SKM-1 (cell line): ENCODE data around the gene ZBTB4.

Experiments used
- DNase-seq: peaks from one replicate; lab custom pipeline; 2025; ENCODE audit not compliant: unreplicated experiment; lab: John Stamatoyannopoulos, UW

ZBTB4 gene, protein sequence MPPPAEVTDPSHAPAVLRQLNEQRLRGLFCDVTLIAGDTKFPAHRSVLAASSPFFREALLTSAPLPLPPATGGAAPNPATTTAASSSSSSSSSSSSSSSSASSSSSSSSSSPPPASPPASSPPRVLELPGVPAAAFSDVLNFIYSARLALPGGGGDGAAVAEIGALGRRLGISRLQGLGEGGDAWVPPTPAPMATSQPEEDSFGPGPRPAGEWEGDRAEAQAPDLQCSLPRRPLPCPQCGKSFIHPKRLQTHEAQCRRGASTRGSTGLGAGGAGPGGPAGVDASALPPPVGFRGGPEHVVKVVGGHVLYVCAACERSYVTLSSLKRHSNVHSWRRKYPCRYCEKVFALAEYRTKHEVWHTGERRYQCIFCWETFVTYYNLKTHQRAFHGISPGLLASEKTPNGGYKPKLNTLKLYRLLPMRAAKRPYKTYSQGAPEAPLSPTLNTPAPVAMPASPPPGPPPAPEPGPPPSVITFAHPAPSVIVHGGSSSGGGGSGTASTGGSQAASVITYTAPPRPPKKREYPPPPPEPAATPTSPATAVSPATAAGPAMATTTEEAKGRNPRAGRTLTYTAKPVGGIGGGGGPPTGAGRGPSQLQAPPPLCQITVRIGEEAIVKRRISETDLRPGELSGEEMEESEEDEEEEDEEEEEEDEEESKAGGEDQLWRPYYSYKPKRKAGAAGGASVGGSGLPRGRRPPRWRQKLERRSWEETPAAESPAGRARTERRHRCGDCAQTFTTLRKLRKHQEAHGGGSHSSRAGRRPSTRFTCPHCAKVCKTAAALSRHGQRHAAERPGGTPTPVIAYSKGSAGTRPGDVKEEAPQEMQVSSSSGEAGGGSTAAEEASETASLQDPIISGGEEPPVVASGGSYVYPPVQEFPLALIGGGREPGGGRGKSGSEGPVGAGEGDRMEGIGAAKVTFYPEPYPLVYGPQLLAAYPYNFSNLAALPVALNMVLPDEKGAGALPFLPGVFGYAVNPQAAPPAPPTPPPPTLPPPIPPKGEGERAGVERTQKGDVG

DNA sequence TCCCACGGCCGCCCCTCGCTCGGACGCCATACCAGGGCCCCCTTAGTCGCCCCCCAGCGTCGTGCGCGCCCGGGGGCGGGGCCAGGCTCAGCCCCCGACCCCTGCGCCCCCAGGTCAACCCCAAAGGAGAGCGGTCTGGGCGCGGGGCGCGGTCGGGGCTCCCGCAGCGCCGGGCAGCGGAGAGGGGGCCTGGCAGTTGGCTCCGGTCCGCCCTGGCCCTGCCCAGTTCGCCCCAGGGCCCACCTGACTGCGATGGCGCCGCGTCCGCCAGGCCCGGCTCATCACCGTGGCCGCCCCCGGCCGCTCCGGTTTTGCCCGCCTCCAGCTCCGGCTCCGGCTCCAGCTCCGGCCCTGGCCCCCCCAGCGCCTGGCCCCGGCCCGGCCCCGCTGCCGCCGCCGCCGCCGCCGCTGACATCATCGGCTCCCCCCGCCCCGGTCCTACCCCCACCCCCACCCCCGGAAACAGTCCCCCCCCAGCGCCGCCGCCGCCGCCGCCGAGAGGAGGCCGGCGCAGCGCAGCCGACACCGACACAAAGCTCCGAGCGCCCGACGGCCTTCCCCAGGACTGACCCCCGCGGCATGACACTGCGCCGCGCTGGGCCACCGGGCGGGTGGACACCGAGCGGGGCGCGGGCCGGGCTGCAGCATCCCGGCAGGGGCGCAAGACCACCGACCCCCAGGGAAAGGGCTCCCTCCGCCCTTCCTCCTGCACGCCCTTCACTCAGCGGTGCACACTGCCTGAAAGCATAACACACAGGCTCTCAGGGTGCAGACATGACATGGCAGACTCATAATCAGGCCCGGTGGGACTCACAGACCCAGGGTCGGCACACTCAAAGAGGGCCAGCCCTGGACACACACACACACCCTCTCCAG, at the start of gene ZBTB4:
TSS of gene ZBTB4 (minus strand) at position 419 of the 876 bp plus-strand sequence. CDS start 12,830 bp downstream, outside the sequence.
- DNase-seq = no peak

DNA sequence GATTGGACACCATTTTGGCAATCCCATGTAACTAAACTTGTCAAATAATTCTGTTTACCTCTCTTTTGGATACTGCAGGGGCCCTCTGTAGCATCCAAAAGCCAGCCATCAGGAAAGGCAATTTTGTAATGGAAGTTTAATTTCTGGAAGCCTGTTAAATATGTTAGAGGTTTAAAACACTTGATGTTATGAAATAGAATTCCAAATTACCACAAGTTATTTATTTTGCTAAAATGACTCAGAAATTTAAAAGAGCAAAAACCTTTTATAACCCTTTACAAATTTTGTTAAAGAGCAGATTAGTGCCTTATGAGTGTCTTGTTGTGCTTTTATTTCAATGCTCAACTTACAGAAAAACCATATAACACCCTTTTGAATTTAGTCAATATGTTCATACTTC, 49.4 kb upstream of the ZBTB4 start:
- no peak for DNase-seq

DNA sequence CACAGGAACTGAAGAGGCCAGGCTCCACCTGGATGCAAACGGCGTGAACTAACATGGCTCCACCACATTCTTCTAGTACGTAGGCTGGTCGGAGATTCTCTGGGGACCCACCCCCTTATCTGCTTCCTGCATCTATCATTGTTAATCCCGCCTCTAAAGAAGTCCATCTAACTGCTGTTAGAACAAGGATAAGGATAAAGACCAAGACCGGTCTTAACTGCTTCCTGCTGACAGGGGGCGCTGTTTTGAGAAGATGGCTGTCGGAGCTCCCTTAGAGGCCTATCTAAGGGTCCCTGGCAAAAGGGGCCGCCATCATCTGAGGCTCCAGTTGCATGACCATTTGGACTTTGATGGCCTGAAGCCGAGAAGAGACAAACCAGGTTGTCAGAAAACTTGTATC, 43.6 kb upstream of the ZBTB4 start:
- no peak for DNase-seq

GRCh38 chr17:7515911-7516610, 36.6 kb upstream of the ZBTB4 start:
- DNase-seq = no peak

DNA sequence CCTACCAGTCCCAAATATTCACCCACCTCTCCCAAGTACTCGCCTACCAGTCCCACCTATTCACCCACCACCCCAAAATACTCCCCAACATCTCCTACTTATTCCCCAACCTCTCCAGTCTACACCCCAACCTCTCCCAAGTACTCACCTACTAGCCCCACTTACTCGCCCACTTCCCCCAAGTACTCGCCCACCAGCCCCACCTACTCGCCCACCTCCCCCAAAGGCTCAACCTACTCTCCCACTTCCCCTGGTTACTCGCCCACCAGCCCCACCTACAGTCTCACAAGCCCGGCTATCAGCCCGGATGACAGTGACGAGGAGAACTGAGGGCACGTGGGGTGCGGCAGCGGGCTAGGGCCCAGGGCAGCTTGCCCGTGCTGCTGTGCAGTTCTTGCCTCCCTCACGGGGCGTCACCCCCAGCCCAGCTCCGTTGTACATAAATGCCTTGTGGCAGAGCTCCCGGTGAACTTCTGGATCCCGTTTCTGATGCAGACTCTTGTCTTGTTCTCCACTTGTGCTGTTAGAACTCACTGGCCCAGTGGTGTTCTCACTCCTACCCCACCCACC, 34.5 kb upstream of the ZBTB4 start:
- DNase-seq = no peak

- no peak for DNase-seq
These were observed 33.6 kb upstream of the ZBTB4 start for GRCh38 chr17:7512824-7513540.

DNA sequence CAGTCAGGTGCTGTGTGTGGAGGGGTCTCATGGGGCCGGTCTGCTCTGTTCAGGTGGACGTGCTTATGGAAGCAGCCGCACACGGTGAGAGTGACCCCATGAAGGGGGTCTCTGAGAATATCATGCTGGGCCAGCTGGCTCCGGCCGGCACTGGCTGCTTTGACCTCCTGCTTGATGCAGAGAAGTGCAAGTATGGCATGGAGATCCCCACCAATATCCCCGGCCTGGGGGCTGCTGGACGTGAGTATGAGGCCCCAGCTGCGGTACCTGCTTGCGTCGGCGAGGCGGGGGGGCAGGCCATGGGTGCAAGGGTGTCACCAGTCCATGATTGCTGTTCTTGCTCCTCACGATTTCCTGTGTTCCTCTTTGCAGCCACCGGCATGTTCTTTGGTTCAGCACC, 32.7 kb upstream of the ZBTB4 start:
- no peak for DNase-seq

DNA sequence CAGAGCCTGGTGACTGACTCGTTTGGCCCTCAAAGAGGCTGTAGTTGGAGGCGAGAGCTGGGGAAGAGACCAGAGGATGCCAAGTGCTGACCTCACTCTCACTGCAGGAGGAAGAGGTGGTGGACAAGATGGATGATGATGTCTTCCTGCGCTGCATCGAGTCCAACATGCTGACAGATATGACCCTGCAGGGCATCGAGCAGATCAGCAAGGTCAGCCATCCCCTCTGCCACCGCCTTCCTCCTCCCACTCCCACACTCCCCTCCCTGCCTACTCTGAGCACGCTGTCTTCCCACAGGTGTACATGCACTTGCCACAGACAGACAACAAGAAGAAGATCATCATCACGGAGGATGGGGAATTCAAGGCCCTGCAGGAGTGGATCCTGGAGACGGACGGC, 31.7 kb upstream of the ZBTB4 start:
- DNase-seq = no peak

DNA sequence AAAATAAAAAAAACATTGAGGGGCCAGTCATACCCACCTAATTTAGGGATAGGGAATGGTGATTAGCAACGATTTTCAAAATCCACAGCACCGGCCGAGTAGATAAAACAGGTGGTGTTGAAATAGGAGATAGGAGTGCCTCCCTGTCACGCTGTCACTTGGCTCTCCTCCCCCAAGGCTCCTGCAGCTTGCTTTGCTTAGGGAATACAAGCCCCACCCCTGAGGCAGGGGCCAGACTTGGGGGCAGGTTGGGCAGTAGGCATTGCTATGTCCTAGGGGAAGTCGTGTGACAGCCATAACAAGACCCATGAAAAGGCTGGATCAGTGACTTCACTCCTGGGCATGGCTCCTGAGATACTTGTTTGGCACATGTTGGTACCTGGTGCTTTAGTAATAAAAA, 30.5 kb upstream of the ZBTB4 start:
- no peak for DNase-seq

DNA sequence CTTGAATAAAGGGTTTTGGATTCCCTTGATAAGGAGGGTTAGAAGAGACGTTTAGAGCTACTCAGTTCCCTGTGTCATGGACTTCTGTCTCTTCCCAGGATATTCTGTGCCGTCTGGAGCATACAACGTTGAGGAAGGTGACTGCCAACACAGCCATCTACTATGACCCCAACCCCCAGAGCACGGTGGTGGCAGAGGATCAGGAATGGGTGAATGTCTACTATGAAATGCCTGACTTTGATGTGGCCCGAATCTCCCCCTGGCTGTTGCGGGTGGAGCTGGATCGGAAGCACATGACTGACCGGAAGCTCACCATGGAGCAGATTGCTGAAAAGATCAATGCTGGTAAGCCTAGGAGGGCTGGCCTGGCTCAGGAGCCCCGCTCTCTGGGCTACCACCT, 29.4 kb upstream of the ZBTB4 start:
- DNase-seq = no peak

- DNase-seq = no peak
These were observed 28.7 kb upstream of the ZBTB4 start for GRCh38 chr17:7508145-7508544.

GRCh38 chr17:7503521-7503920, 24.1 kb upstream of the ZBTB4 start:
- no peak for DNase-seq

DNA sequence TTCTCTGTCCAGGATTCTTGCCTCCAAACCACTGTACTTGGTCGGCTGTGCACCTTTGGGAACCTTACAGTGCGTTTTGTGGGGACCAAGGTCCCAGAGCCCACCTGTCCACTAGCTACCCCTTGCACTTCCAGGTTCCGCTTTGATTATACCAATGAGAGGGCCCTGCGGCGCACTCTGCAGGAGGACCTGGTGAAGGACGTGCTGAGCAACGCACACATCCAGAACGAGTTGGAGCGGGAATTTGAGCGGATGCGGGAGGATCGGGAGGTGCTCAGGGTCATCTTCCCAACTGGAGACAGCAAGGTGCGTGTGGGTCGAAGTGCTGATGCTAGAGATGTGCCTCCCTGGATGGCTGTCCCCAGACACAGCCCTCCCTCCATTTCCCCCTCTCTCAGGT, 23.6 kb upstream of the ZBTB4 start:
- no peak for DNase-seq

- DNase-seq = no peak
These were observed 22.9 kb upstream of the ZBTB4 start for GRCh38 chr17:7502171-7502847.

DNA sequence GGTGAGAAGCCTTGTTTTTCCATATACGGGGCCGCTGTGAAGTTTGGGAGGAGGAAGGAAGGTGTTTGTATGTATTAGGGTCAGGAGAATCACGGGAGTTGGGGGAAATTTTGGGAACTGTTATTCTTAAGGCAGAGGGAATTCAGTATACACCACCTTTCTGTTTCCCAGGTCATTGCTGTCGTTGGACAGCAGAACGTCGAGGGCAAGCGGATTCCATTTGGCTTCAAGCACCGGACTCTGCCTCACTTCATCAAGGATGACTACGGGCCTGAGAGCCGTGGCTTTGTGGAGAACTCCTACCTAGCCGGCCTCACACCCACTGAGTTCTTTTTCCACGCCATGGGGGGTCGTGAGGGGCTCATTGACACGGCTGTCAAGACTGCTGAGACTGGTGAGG, 22.3 kb upstream of the ZBTB4 start:
- DNase-seq = no peak

DNA sequence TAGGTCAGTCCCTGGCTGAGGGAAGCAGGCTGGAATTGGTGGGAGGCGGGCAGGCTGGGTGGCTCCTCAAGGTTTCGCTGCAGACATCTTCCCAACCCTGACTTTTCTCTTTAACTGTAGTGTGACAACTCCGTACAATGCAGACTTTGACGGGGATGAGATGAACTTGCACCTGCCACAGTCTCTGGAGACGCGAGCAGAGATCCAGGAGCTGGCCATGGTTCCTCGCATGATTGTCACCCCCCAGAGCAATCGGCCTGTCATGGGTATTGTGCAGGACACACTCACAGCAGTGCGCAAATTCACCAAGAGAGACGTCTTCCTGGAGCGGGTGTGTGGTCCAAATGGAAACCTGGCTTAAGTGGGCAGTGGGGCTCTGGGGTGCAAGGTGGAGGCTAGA, 19.7 kb upstream of the ZBTB4 start:
- DNase-seq = no peak

DNA sequence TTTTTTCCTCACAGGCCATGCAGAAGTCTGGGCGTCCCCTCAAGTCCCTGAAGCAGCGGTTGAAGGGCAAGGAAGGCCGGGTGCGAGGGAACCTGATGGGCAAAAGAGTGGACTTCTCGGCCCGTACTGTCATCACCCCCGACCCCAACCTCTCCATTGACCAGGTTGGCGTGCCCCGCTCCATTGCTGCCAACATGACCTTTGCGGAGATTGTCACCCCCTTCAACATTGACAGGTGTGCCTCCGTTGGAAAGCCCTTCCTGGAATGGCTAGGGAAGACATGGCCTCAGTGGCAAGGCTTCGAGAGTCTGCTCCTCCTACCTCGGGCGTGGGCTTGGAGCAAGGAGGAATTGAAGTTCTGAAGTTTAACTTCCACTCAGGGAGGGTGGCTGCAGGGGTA, 18.2 kb upstream of the ZBTB4 start:
- DNase-seq = no peak

- DNase-seq = no peak
These were observed 17.8 kb upstream of the ZBTB4 start for GRCh38 chr17:7497228-7497627.
